Cardiac fibroblast (primary cell): ENCODE measurements around the gene TRHDE.

Experiments
- DNase-seq, 2 donors: peaks; one replicate each; pipeline versions ENCODE4 v3.0.0 to v3.0.0-alpha.2; 2010; ENCODE audit warnings: low read depth in 2 of 2
- H3K4me3 ChIP-seq, 2 donors: replicated peaks in 1 of 2; 1 replicate in 1 of 2; 2 replicates in 1 of 2; pipeline ENCODE4 v1.5.1; 2011; ENCODE audit warnings: low read depth in 2 of 2, low read length in 2 of 2, mild to moderate bottlenecking in 2 of 2, moderate library complexity in 1 of 2
- TF ChIP-seq, protein P1 (sequence below): IDR thresholded peaks from one replicate; pipeline ENCODE4 v1.5.1; 2011; ENCODE audit warnings: low read depth, mild to moderate bottlenecking, low read length, inconsistent platforms

TRHDE gene

GRCh38 chr12:72498354-72498753 lies 226.2 kb downstream of the TRHDE start:
- TF ChIP-seq, protein P1, sequence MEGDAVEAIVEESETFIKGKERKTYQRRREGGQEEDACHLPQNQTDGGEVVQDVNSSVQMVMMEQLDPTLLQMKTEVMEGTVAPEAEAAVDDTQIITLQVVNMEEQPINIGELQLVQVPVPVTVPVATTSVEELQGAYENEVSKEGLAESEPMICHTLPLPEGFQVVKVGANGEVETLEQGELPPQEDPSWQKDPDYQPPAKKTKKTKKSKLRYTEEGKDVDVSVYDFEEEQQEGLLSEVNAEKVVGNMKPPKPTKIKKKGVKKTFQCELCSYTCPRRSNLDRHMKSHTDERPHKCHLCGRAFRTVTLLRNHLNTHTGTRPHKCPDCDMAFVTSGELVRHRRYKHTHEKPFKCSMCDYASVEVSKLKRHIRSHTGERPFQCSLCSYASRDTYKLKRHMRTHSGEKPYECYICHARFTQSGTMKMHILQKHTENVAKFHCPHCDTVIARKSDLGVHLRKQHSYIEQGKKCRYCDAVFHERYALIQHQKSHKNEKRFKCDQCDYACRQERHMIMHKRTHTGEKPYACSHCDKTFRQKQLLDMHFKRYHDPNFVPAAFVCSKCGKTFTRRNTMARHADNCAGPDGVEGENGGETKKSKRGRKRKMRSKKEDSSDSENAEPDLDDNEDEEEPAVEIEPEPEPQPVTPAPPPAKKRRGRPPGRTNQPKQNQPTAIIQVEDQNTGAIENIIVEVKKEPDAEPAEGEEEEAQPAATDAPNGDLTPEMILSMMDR = no peak
- DNase-seq = no peak

DNA sequence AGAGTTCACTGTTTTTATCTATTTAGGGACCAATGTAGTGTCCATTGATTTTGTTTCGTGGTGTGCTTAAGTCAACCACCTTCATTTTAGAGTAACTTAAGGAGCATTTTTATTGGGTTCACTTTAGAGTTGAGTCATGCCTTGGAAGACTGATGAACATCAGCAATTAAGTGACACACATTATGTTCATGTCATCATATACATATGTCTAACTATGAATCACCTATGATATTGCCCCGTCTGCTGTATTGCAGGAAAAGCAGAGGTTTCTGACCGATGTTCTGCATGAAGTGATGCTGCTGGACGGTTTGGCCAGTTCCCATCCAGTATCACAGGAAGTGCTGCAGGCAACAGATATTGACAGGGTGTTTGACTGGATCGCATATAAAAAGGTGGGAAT lies 227.1 kb downstream of the TRHDE start:
- no peak overlapping the region for H3K4me3 ChIP-seq
- DNase-seq = no peak
- TF ChIP-seq, protein P1 = no peak

More at GRCh38 chr12:72498354-72498753, 226.2 kb downstream of the TRHDE start:
- no peak overlapping the region for H3K4me3 ChIP-seq

DNA sequence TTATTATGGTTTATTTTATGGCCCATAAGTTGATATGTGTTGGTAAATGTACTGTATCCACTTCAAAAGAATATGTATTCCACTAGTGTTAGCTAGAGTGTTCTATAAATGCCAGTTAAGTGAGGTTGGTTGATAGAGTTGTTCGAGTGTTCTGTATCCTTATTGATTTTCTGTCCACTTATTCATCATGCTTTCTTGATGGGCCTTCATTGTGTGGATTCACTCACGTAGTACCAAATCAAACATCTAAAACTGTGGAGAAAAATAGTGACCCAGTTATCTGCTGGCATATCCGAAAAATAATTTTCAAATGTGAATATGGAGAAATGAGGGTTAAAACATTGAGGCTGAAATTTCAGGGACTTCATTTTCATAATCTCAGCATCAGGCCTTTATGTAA lies 230.4 kb downstream of the TRHDE start:
- no peak overlapping the region for H3K4me3 ChIP-seq
- no peak for DNase-seq
- TF ChIP-seq, protein P1 = no peak

DNA sequence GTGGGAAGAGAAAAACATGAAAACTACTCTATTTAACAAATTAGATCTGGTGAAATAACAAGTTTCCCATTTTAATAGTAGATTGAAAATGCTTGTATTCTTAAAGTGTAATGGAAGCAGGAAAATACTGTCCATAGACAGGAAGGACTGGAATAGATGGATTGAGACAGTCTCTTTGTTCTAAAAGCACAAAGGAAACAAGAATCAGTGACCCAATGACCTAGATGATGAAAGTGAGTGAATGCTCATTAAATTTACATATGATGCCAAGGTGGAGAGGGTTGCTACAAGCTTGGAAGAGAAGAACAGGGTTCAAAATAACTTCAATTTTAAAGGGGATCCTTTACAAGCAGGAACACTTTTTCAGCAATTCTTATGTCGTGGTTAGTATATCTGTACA lies 233.1 kb downstream of the TRHDE start:
- TF ChIP-seq, protein P1 = no peak
- no peak for DNase-seq
- no peak overlapping the region for H3K4me3 ChIP-seq

- H3K4me3 ChIP-seq = no peak overlapping the region
- no peak for DNase-seq
These were observed 237.7 kb downstream of the TRHDE start for GRCh38 chr12:72509891-72510290.

GRCh38 chr12:72510772-72511171 lies 238.6 kb downstream of the TRHDE start:
- no peak for DNase-seq
- TF ChIP-seq, protein P1 = no peak
- no peak overlapping the region for H3K4me3 ChIP-seq

More at GRCh38 chr12:72509891-72510290, 237.7 kb downstream of the TRHDE start:
- TF ChIP-seq, protein P1 = no peak

DNA sequence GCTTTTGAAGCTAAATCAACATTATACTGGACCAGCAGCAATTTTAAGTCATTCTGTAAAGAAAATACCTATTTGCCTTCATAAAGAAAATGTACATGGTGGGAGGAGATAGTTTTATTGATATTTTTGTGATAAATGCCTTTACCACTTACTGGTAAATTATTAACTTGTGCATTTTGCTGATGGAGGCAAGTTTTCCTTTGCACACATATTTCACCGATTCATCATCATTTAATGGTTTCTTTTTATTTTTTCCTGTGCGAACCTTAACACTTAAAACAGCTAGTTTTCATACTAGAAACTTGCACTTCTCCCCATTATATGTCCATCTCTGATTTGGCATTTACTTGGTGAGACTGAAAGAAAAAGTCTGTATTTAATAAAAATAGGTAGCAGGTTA lies 239.3 kb downstream of the TRHDE start:
- DNase-seq = no peak
- TF ChIP-seq, protein P1 = no peak
- H3K4me3 ChIP-seq = no peak overlapping the region
